Ascending aorta (tissue), 2 donors: ENCODE results near the gene NKD2. TPM values are rescaled to one million over a fixed set of nuclear protein-coding genes. Genes with fewer than 3 reads are reported as not detected.

Experiments used
- DNase-seq, 2 donors: peaks; one replicate each; pipeline ENCODE4 v3.0.0-alpha.2; 2019; ENCODE audit warnings: low spot score in 2 of 2
- H3K27ac ChIP-seq, 2 donors: fragments of 200-600 bp; sonication (generic); one replicate each; pipeline ENCODE4 v1.5.1; 2016 to 2017; ENCODE audit warnings: mild to moderate bottlenecking in 1 of 2
- H3K27me3 ChIP-seq: fragments of 200-600 bp; sonication (generic); one replicate; pipeline ENCODE4 v1.5.1; 2017
- H3K36me3 ChIP-seq, 2 donors: fragments of 200-600 bp; sonication (generic); one replicate each; pipeline ENCODE4 v1.5.1; 2016
- H3K4me1 ChIP-seq, 2 donors: fragments of 200-600 bp; sonication (generic); one replicate each; pipeline ENCODE4 v1.5.1; 2016 to 2017; ENCODE audit warnings: mild to moderate bottlenecking in 1 of 2
- H3K4me3 ChIP-seq, 2 donors: fragments of 200-600 bp; sonication (generic); one replicate each; pipeline ENCODE4 v1.5.1; 2016 to 2017; ENCODE audit warnings: mild to moderate bottlenecking in 1 of 2
- H3K9me3 ChIP-seq, 2 donors: fragments of 200-600 bp; sonication (generic); one replicate each; pipeline ENCODE4 v1.5.1; 2016
- CTCF ChIP-seq, 3 experiments: fragments of 200-600 bp in 2 of 3; fragments of 450-650 bp in 1 of 3; sonication (generic) in 2 of 3; IDR thresholded peaks; one replicate each; pipeline ENCODE4 v1.5.1; 2016 to 2019; ENCODE audit warnings: antibody characterized with exemption in 3 of 3, mild to moderate bottlenecking in 1 of 3, moderate library complexity in 1 of 3
- intact Hi-C: fragments of 100-400 bp; cut with DNase I; formaldehyde crosslinking; loops from one replicate; pipeline ENCODE4 v1.15.1; 2023
- total RNA-seq: library from RNA; depleted of rRNA; stranded (reverse); fragments of >200 nt; gene quantifications from one replicate; pipeline ENCODE4 v1.1.0, GENCODE V29; 2016

Gene NKD2
- 6.5 TPM for total RNA-seq

GRCh38 chr5:1008451-1009358 lies at the start of gene NKD2:
TSS of gene NKD2 (plus strand) at chr5:1008802. CDS start at chr5:1009058, 256 bp downstream.
- Histone ChIP-seq H3K27ac (no peak within 1 kb of the TSS), H3K4me1 (peaks cover 5 to 8% of the 10 kb centered on the region in 2 donors), H3K36me3 (no peaks in the 10 kb centered on the region), H3K27me3 (peaks cover 24% of the 10 kb centered on the region), H3K9me3 (no peaks in the 10 kb centered on the region), H3K4me3 (peak within 1 kb of the TSS; percentile 45 to 46)
- DNase-seq = peak; percentile 0 to 58
- peak; percentile 30 to 45 (median 42) for TF ChIP-seq CTCF (IDR thresholded peaks at IDR 0.05)
- intact Hi-C loops = no loop called here

GRCh38 chr5:959581-960531 lies 48.7 kb upstream of the NKD2 start:
- H3K27me3 ChIP-seq = no peaks in the 10 kb centered on the region
- intact Hi-C loops = no loop called here
- no peak for TF ChIP-seq CTCF (IDR thresholded peaks at IDR 0.05)
- no peak for DNase-seq
- H3K36me3 ChIP-seq = no peaks in the 10 kb centered on the region
- H3K4me3 ChIP-seq = no peak overlapping the region
- H3K9me3 ChIP-seq = no peaks in the 10 kb centered on the region
- H3K27ac ChIP-seq = no peak overlapping the region
- H3K4me1 ChIP-seq = peaks cover 0 to 10% of the 10 kb centered on the region in 2 donors

- DNase-seq = no peak
- Histone ChIP-seq H3K27ac (no peak overlapping the region), H3K4me3 (no peak overlapping the region), H3K9me3 (no peaks in the 10 kb centered on the region), H3K36me3 (no peaks in the 10 kb centered on the region), H3K27me3 (no peaks in the 10 kb centered on the region), H3K4me1 (peaks cover 0 to 10% of the 10 kb centered on the region in 2 donors)
- no peak for TF ChIP-seq CTCF (IDR thresholded peaks at IDR 0.05)
- intact Hi-C loops = no loop called here
These were observed 48.1 kb upstream of the NKD2 start for GRCh38 chr5:960551-960950.

GRCh38 chr5:961002-961710 lies 47.4 kb upstream of the NKD2 start:
- Histone ChIP-seq H3K9me3 (no peaks in the 10 kb centered on the region), H3K4me1 (peaks cover 0 to 10% of the 10 kb centered on the region in 2 donors), H3K4me3 (no peak overlapping the region), H3K36me3 (no peaks in the 10 kb centered on the region), H3K27me3 (no peaks in the 10 kb centered on the region), H3K27ac (no peak overlapping the region)
- no peak for DNase-seq
- no peak for TF ChIP-seq CTCF (IDR thresholded peaks at IDR 0.05)
- intact Hi-C loops = no loop called here

- H3K4me3 ChIP-seq = no peak overlapping the region
- no peaks in the 10 kb centered on the region for H3K36me3 ChIP-seq
- DNase-seq = no peak
- intact Hi-C loops = no loop called here
- no peak for TF ChIP-seq CTCF (IDR thresholded peaks at IDR 0.05)
- no peak overlapping the region for H3K27ac ChIP-seq
- peaks cover 0 to 7% of the 10 kb centered on the region in 2 donors for H3K4me1 ChIP-seq
- no peaks in the 10 kb centered on the region for H3K9me3 ChIP-seq
- no peaks in the 10 kb centered on the region for H3K27me3 ChIP-seq
These were observed 46.8 kb upstream of the NKD2 start for GRCh38 chr5:961711-962240.
